WTC11 (cell line): ENCODE results near the gene BICDL2.

Source experiments
- CTCF ChIP-seq: fragments of 200-600 bp; IDR thresholded peaks from 2 replicates; pipeline ENCODE4 v1.8.0; 2022; ENCODE audit warnings: antibody characterized with exemption
- JAZF1 ChIP-seq: fragments of 250-450 bp; sonication (Bioruptor Pico); IDR thresholded peaks from 2 replicates; pipeline ENCODE4 v1.9.0; 2021; ENCODE audit warnings: moderate library complexity, mild to moderate bottlenecking, inconsistent platforms
- JUN ChIP-seq: sonication (generic); formaldehyde crosslinking; IDR thresholded peaks from 2 replicates; pipeline ENCODE4 v1.8.0; 2023; ENCODE audit warnings: mild to moderate bottlenecking, missing genetic modification reagents
- KAT7 ChIP-seq: sonication (generic); formaldehyde crosslinking; IDR thresholded peaks from 2 replicates; pipeline ENCODE4 v1.8.1; 2023; ENCODE audit warnings: missing genetic modification reagents, mild to moderate bottlenecking, borderline replicate concordance
- MLX ChIP-seq: sonication (generic); formaldehyde crosslinking; IDR thresholded peaks from 2 replicates; pipeline ENCODE4 v1.8.1; 2023; ENCODE audit warnings: mild to moderate bottlenecking, missing genetic modification reagents, moderate library complexity
- NFYB ChIP-seq: sonication (generic); formaldehyde crosslinking; conservative IDR thresholded peaks from 2 replicates; pipeline ENCODE4 v1.8.0; 2022; ENCODE audit warnings: low read depth, missing genetic modification reagents
- ZBTB21 ChIP-seq: sonication (generic); formaldehyde crosslinking; IDR thresholded peaks from 2 replicates; pipeline ENCODE4 v1.8.1; 2023; ENCODE audit warnings: mild to moderate bottlenecking, missing genetic modification reagents, borderline replicate concordance
- ZNF138 ChIP-seq: sonication (generic); formaldehyde crosslinking; conservative IDR thresholded peaks from 2 replicates; pipeline ENCODE4 v1.8.1; 2022; ENCODE audit warnings: mild to moderate bottlenecking, moderate library complexity, missing genetic modification reagents
- ZNF263 ChIP-seq: sonication (generic); formaldehyde crosslinking; IDR thresholded peaks from 2 replicates; pipeline ENCODE4 v1.8.1; 2022; ENCODE audit warnings: low read depth, mild to moderate bottlenecking, moderate library complexity, missing genetic modification reagents
- TF ChIP-seq, protein P1 (sequence below): fragments of 250-450 bp; sonication (Bioruptor Pico); IDR thresholded peaks from 2 replicates; pipeline ENCODE4 v2.1.2; 2022; ENCODE audit warnings: mild to moderate bottlenecking, moderate library complexity
- TF ChIP-seq, protein P2 (sequence below): sonication (generic); formaldehyde crosslinking; IDR thresholded peaks from 2 replicates; pipeline ENCODE4 v1.8.0; 2022; ENCODE audit warnings: mild to moderate bottlenecking, missing genetic modification reagents
- TF ChIP-seq, protein P3 (sequence below): sonication (generic); formaldehyde crosslinking; IDR thresholded peaks from 2 replicates; pipeline ENCODE4 v1.8.0; 2022; ENCODE audit warnings: missing genetic modification reagents

GRCh38 chr16:3022208-3022683 is 14.5 kb downstream of the BICDL2 start:
- TF ChIP-seq ZNF263 (no peak), CTCF (no peak; the same call in 1 of the 2 replicates), ZNF138 (CRISPR knock-in tag) (no peak), JUN (CRISPR knock-in tag) (no peak), MLX (no peak), NFYB (CRISPR knock-in tag) (no peak), KAT7 (CRISPR knock-in tag) (no peak), JAZF1 (CRISPR knock-in tag) (no peak), ZBTB21 (CRISPR knock-in tag) (no peak)
- TF ChIP-seq, protein P1, sequence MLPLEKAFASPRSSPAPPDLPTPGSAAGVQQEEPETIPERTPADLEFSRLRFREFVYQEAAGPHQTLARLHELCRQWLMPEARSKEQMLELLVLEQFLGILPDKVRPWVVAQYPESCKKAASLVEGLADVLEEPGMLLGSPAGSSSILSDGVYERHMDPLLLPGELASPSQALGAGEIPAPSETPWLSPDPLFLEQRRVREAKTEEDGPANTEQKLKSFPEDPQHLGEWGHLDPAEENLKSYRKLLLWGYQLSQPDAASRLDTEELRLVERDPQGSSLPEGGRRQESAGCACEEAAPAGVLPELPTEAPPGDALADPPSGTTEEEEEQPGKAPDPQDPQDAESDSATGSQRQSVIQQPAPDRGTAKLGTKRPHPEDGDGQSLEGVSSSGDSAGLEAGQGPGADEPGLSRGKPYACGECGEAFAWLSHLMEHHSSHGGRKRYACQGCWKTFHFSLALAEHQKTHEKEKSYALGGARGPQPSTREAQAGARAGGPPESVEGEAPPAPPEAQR (CRISPR knock-in tag) = no peak
- TF ChIP-seq, protein P2, sequence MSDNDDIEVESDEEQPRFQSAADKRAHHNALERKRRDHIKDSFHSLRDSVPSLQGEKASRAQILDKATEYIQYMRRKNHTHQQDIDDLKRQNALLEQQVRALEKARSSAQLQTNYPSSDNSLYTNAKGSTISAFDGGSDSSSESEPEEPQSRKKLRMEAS = no peak
- TF ChIP-seq, protein P3, sequence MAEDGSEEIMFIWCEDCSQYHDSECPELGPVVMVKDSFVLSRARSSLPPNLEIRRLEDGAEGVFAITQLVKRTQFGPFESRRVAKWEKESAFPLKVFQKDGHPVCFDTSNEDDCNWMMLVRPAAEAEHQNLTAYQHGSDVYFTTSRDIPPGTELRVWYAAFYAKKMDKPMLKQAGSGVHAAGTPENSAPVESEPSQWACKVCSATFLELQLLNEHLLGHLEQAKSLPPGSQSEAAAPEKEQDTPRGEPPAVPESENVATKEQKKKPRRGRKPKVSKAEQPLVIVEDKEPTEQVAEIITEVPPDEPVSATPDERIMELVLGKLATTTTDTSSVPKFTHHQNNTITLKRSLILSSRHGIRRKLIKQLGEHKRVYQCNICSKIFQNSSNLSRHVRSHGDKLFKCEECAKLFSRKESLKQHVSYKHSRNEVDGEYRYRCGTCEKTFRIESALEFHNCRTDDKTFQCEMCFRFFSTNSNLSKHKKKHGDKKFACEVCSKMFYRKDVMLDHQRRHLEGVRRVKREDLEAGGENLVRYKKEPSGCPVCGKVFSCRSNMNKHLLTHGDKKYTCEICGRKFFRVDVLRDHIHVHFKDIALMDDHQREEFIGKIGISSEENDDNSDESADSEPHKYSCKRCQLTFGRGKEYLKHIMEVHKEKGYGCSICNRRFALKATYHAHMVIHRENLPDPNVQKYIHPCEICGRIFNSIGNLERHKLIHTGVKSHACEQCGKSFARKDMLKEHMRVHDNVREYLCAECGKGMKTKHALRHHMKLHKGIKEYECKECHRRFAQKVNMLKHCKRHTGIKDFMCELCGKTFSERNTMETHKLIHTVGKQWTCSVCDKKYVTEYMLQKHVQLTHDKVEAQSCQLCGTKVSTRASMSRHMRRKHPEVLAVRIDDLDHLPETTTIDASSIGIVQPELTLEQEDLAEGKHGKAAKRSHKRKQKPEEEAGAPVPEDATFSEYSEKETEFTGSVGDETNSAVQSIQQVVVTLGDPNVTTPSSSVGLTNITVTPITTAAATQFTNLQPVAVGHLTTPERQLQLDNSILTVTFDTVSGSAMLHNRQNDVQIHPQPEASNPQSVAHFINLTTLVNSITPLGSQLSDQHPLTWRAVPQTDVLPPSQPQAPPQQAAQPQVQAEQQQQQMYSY = no peak
